SK-N-SH (cell line): ENCODE results near the gene TLE1.

Source experiments
- CHD2 ChIP-seq: fragments of 150-350 bp; IDR thresholded peaks from 2 replicates; pipeline ENCODE4 v1.6.1; 2018; ENCODE audit warnings: low read length; ENCODE audit not compliant: partially characterized antibody
- CTCF ChIP-seq: fragments of 200-600 bp; sonication (generic); IDR thresholded peaks from 2 replicates; pipeline ENCODE4 v1.6.1; 2017; ENCODE audit warnings: antibody characterized with exemption, mild to moderate bottlenecking, moderate library complexity
- EP300 ChIP-seq, 2 experiments: IDR thresholded peaks; 2 replicates each; pipeline versions ENCODE4 v1.4.0 to v1.6.1; 2012; ENCODE audit warnings: borderline replicate concordance in 1 of 2, low read depth in 1 of 2, low read length in 1 of 2
- FOXJ3 ChIP-seq: sonication (generic); formaldehyde crosslinking; IDR thresholded peaks from 2 replicates; pipeline ENCODE4 v1.5.1; 2020; ENCODE audit warnings: mild to moderate bottlenecking, missing genetic modification reagents
- FOXM1 ChIP-seq: IDR thresholded peaks from 2 replicates; pipeline ENCODE4 v1.4.0; 2012; ENCODE audit warnings: low read depth, mild to moderate bottlenecking
- GATA2 ChIP-seq: sonication (generic); formaldehyde crosslinking; IDR thresholded peaks from 2 replicates; pipeline ENCODE4 v1.5.0; 2020; ENCODE audit warnings: mild to moderate bottlenecking, missing genetic modification reagents
- RAD21 ChIP-seq: IDR thresholded peaks from 2 replicates; pipeline ENCODE4 v1.6.1; 2012; ENCODE audit warnings: mild to moderate bottlenecking, low read length
- SMC3 ChIP-seq: IDR thresholded peaks from 2 replicates; pipeline ENCODE4 v1.6.1; 2012; ENCODE audit warnings: low read depth, low read length, improper control_type of control experiment
- TAF1 ChIP-seq: IDR thresholded peaks from 2 replicates; pipeline ENCODE4 v1.6.1; 2012; ENCODE audit warnings: low read depth, mild to moderate bottlenecking, low read length, moderate library complexity, borderline replicate concordance
- TCF12 ChIP-seq: IDR thresholded peaks from 2 replicates; pipeline ENCODE4 v1.4.0; 2012

GRCh38 chr9:81614335-81614734 lies 75.0 kb downstream of the TLE1 start:
- TF ChIP-seq CTCF = no peak
- TF ChIP-seq SMC3 = no peak
- no peak for TF ChIP-seq CHD2
- no peak for TF ChIP-seq RAD21
- no peak for TF ChIP-seq EP300 (IDR thresholded peaks at IDR 0.05; ENCODE audit: borderline replicate concordance in 1 of 2, low read depth in 1 of 2, low read length in 1 of 2)
- no peak for TF ChIP-seq TCF12
- no peak for TF ChIP-seq GATA2 (CRISPR knock-in tag)
- TF ChIP-seq FOXJ3 (CRISPR knock-in tag) = no peak
- TF ChIP-seq TAF1 = no peak
- no peak for TF ChIP-seq FOXM1
